HEK293 (cell line): Measurements from ENCODE around the gene SLC35F5.

Experiments
- CTCF ChIP-seq: fragments of 450-650 bp; formaldehyde crosslinking; IDR thresholded peaks from 2 replicates; pipeline ENCODE4 v1.5.1; 2016; ENCODE audit warnings: missing biosample characterization, missing genetic modification characterization
- REST ChIP-seq: fragments of 450-650 bp; formaldehyde crosslinking; IDR thresholded peaks from 2 replicates; pipeline ENCODE4 v1.5.1; 2016; ENCODE audit warnings: missing biosample characterization, missing genetic modification characterization
- SP2 ChIP-seq: fragments of 450-650 bp; formaldehyde crosslinking; IDR thresholded peaks from 2 replicates; pipeline ENCODE4 v1.5.1; 2016; ENCODE audit warnings: missing biosample characterization, missing genetic modification characterization
- ZNF174 ChIP-seq: fragments of 450-650 bp; formaldehyde crosslinking; IDR thresholded peaks from 2 replicates; pipeline ENCODE4 v1.5.0; 2017; ENCODE audit warnings: missing biosample characterization, mild to moderate bottlenecking, missing genetic modification characterization
- ZNF248 ChIP-seq: fragments of 450-650 bp; formaldehyde crosslinking; IDR thresholded peaks from 2 replicates; pipeline ENCODE4 v1.5.1; 2017; ENCODE audit warnings: missing biosample characterization, missing genetic modification characterization
- ZNF280C ChIP-seq: fragments of 450-650 bp; formaldehyde crosslinking; IDR thresholded peaks from 2 replicates; pipeline ENCODE4 v1.5.1; 2016; ENCODE audit warnings: missing biosample characterization, missing genetic modification characterization
- ZNF311 ChIP-seq: fragments of 450-650 bp; formaldehyde crosslinking; IDR thresholded peaks from 2 replicates; pipeline ENCODE4 v1.5.1; 2017; ENCODE audit warnings: missing biosample characterization, missing genetic modification characterization, borderline replicate concordance
- ZNF549 ChIP-seq: fragments of 450-650 bp; IDR thresholded peaks from 2 replicates; pipeline ENCODE4 v1.5.1; 2018; ENCODE audit warnings: missing biosample characterization, missing genetic modification characterization, mild to moderate bottlenecking, inconsistent platforms, moderate library complexity
- ZNF555 ChIP-seq: fragments of 450-650 bp; formaldehyde crosslinking; conservative IDR thresholded peaks from 2 replicates; pipeline ENCODE4 v1.5.1; 2017; ENCODE audit warnings: missing biosample characterization, mild to moderate bottlenecking, missing genetic modification characterization, inconsistent platforms
- ZNF837 ChIP-seq: fragments of 450-650 bp; formaldehyde crosslinking; IDR thresholded peaks from 2 replicates; pipeline ENCODE4 v1.5.1; 2016; ENCODE audit warnings: missing biosample characterization, missing genetic modification characterization
- TF ChIP-seq, protein P1 (sequence below): fragments of 450-650 bp; formaldehyde crosslinking; IDR thresholded peaks from 2 replicates; pipeline ENCODE4; 2016; ENCODE audit warnings: missing biosample characterization, missing genetic modification characterization

GRCh38 chr2:113672326-113672932, 84.0 kb downstream of the SLC35F5 start:
- TF ChIP-seq CTCF (tag by site-specific recombination) (no peak), ZNF555 (tag by site-specific recombination) (no peak), ZNF248 (no peak), ZNF311 (tag by site-specific recombination) (no peak), ZNF280C (tag by site-specific recombination) (no peak), REST (tag by site-specific recombination) (no peak), ZNF837 (tag by site-specific recombination) (no peak), ZNF549 (tag by site-specific recombination) (no peak), ZNF174 (tag by site-specific recombination) (no peak), SP2 (tag by site-specific recombination) (no peak)
- TF ChIP-seq, protein P1, sequence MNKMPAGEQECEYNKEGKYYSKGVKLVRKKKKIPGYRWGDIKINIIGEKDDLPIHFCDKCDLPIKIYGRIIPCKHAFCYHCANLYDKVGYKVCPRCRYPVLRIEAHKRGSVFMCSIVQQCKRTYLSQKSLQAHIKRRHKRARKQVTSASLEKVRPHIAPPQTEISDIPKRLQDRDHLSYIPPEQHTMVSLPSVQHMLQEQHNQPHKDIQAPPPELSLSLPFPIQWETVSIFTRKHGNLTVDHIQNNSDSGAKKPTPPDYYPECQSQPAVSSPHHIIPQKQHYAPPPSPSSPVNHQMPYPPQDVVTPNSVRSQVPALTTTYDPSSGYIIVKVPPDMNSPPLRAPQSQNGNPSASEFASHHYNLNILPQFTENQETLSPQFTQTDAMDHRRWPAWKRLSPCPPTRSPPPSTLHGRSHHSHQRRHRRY (tag by site-specific recombination) = no peak
